ENCODE results near the gene PHOX2B. TPM values are rescaled to one million over a fixed set of nuclear protein-coding genes. Genes with fewer than 3 reads are reported as not detected.

Gene PHOX2B
- polyA plus RNA-seq, 1 of the 3 experiments (the other 2 are of a cell fraction): 0.95 TPM

DNA sequence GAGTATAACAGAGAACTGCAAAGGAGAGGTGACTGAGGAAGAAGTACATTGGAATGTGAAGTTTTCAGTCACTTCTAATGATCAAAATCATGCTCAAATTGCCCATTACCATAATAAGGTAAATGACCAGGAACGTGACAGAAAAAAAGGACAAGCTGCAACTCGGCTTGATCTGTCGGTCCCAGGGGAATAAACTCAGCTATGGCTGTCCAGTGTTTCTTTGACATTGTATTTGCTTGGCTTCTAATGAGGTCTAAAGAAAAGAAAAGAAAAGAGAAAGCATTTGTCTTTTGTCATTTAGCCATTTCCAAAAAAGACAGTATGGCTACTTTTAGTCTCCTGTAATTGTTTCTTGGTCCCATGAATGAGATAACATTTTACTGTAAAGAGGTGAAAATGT lies 25.2 kb downstream of the PHOX2B start:
- DNase-seq: no peak
- H3K4me2 ChIP-seq: no peak overlapping the region
- no peaks in the 10 kb centered on the region for H4K20me1 ChIP-seq (ENCODE audit: insufficient read depth)
- CTCF ChIA-PET: no interaction called here
- no peaks in the 10 kb centered on the region; a peak in 1 of 4 replicates for H3K4me1 ChIP-seq (ENCODE audit: control insufficient read depth in 1 of 2, insufficient read depth in 2 of 2, low read depth in 1 of 2, low read length in 1 of 2)
- 46% methylated on average over 3 of the region's 3 CpGs for WGBS (ENCODE audit: low lambda C conversion rate)
- H3K27ac ChIP-seq (ENCODE audit: low read depth in 2 of 2, low read length in 1 of 2): no peak overlapping the region
- no peak overlapping the region for H2AFZ ChIP-seq (ENCODE audit: low read depth)
- H3K9me2 ChIP-seq: no peaks in the 10 kb centered on the region
- H3K9ac ChIP-seq: no peak overlapping the region
- no peak overlapping the region for H3K4me3 ChIP-seq (ENCODE audit: low read depth in 2 of 2, low read length in 1 of 2)
- no peaks in the 10 kb centered on the region for H3K36me3 ChIP-seq (replicated peaks in 1 of 2; ENCODE audit: control insufficient read depth in 1 of 2, insufficient read depth in 2 of 2, low read length in 1 of 2)
- H3K79me2 ChIP-seq (ENCODE audit: insufficient read depth): no peaks in the 10 kb centered on the region
- POLR2A ChIA-PET: no interaction called here
- TF ChIP-seq TAF1 (IDR thresholded peaks at IDR 0.05; ENCODE audit: borderline replicate concordance, low read depth, low read length): no peak
- TF ChIP-seq GABPA (IDR thresholded peaks at IDR 0.05; ENCODE audit: low read depth): no peak
- no peak for TF ChIP-seq FOXJ3 (CRISPR knock-in tag; IDR thresholded peaks at IDR 0.05)
- H3F3A ChIP-seq (replicated peaks; ENCODE audit: insufficient read depth): peaks cover 6% of the 10 kb centered on the region
- H3K9me3 ChIP-seq: no peaks in the 10 kb centered on the region
- no peaks in the 10 kb centered on the region for H3K27me3 ChIP-seq (ENCODE audit: insufficient read depth)

GRCh38 chr4:41722181-41722580 lies 26.3 kb downstream of the PHOX2B start:
- no peak for DNase-seq
- H3K79me2 ChIP-seq (ENCODE audit: insufficient read depth): no peaks in the 10 kb centered on the region
- no peak for TF ChIP-seq TCF12 (IDR thresholded peaks at IDR 0.05)
- TF ChIP-seq SMC3 (IDR thresholded peaks at IDR 0.05; ENCODE audit: low read depth, low read length): no peak
- no peak for TF ChIP-seq FOSL2 (IDR thresholded peaks at IDR 0.05; ENCODE audit: borderline replicate concordance, low read depth)
- no peak for TF ChIP-seq NRF1 (IDR thresholded peaks at IDR 0.05; ENCODE audit: low read depth, low read length)
- TF ChIP-seq, protein P1, sequence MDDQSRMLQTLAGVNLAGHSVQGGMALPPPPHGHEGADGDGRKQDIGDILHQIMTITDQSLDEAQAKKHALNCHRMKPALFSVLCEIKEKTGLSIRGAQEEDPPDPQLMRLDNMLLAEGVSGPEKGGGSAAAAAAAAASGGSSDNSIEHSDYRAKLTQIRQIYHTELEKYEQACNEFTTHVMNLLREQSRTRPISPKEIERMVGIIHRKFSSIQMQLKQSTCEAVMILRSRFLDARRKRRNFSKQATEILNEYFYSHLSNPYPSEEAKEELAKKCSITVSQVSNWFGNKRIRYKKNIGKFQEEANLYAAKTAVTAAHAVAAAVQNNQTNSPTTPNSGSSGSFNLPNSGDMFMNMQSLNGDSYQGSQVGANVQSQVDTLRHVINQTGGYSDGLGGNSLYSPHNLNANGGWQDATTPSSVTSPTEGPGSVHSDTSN (IDR thresholded peaks at IDR 0.05): no peak
- TF ChIP-seq SIN3A (IDR thresholded peaks at IDR 0.05; ENCODE audit: borderline replicate concordance, low read depth, low read length): no peak
- TF ChIP-seq TEAD4 (IDR thresholded peaks at IDR 0.05; ENCODE audit: borderline replicate concordance, insufficient read depth): no peak
- TF ChIP-seq EZH2phosphoT487 (IDR thresholded peaks at IDR 0.05; ENCODE audit: borderline replicate concordance, low read depth): no peak
- no peak for TF ChIP-seq FOXM1 (IDR thresholded peaks at IDR 0.05; ENCODE audit: low read depth)
- no peak for TF ChIP-seq NFIC (IDR thresholded peaks at IDR 0.05; ENCODE audit: borderline replicate concordance)
- no peak for TF ChIP-seq RAD21 (IDR thresholded peaks at IDR 0.05; ENCODE audit: low read length)
- TF ChIP-seq USF1 (IDR thresholded peaks at IDR 0.05; ENCODE audit: borderline replicate concordance, low read depth): no peak
- no peak for TF ChIP-seq RFX5 (IDR thresholded peaks at IDR 0.05; ENCODE audit: low read length)
- TF ChIP-seq, protein P2, sequence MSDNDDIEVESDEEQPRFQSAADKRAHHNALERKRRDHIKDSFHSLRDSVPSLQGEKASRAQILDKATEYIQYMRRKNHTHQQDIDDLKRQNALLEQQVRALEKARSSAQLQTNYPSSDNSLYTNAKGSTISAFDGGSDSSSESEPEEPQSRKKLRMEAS (IDR thresholded peaks at IDR 0.05; ENCODE audit: low read depth): no peak
- no peak for TF ChIP-seq EP300 (IDR thresholded peaks at IDR 0.05; ENCODE audit: borderline replicate concordance in 1 of 2, low read depth in 1 of 2, low read length in 1 of 2)
- TF ChIP-seq IRF3 (IDR thresholded peaks at IDR 0.05; ENCODE audit: low read depth, low read length): no peak
- no peak for TF ChIP-seq POLR2AphosphoS5 (IDR thresholded peaks at IDR 0.05; ENCODE audit: low read depth, low read length)
- no peak for TF ChIP-seq GATA2 (CRISPR knock-in tag; IDR thresholded peaks at IDR 0.05)
- no peaks in the 10 kb centered on the region for H4K20me1 ChIP-seq (ENCODE audit: insufficient read depth)
- no peak overlapping the region for H3K27ac ChIP-seq (ENCODE audit: low read depth in 2 of 2, low read length in 1 of 2)
- no peak overlapping the region for H3K4me2 ChIP-seq
- no peaks in the 10 kb centered on the region for H3K36me3 ChIP-seq (replicated peaks in 1 of 2; ENCODE audit: control insufficient read depth in 1 of 2, insufficient read depth in 2 of 2, low read length in 1 of 2)
- 78% methylated on average over 1 of the region's 1 CpG for WGBS (ENCODE audit: low lambda C conversion rate)
- ChIA-PET CTCF (no interaction called here), POLR2A (no interaction called here)
- peaks cover 6% of the 10 kb centered on the region for H3F3A ChIP-seq (replicated peaks; ENCODE audit: insufficient read depth)
- H3K4me3 ChIP-seq (ENCODE audit: low read depth in 2 of 2, low read length in 1 of 2): no peak overlapping the region
- H3K9ac ChIP-seq: no peak overlapping the region
- no peak overlapping the region for H2AFZ ChIP-seq (ENCODE audit: low read depth)
- no peaks in the 10 kb centered on the region for H3K27me3 ChIP-seq (ENCODE audit: insufficient read depth)
- H3K9me3 ChIP-seq: no peaks in the 10 kb centered on the region
- H3K9me2 ChIP-seq: no peaks in the 10 kb centered on the region
- H3K4me1 ChIP-seq (ENCODE audit: control insufficient read depth in 1 of 2, insufficient read depth in 2 of 2, low read depth in 1 of 2, low read length in 1 of 2): no peaks in the 10 kb centered on the region; a peak in 1 of 4 replicates

Data from SK-N-SH (cell line).